Neural progenitor cell (in vitro differentiated cells): ENCODE measurements around the gene CPB1. TPM values are rescaled to one million over a fixed set of nuclear protein-coding genes. Genes with fewer than 3 reads are reported as not detected.
"Not testable (repeated sequence)": the region's sequence is repeated elsewhere in the genome, so short reads cannot be mapped to it uniquely, and the experiment has no call there.

ENCODE experiments used
- DNase-seq: peaks from one replicate; pipeline ENCODE4 v3.0.0-alpha.2; 2016; ENCODE audit warnings: low spot score
- H2AFZ ChIP-seq: fragments of 200-600 bp; sonication (generic); replicated peaks from 2 replicates; pipeline ENCODE4 v1.6.1; 2016; ENCODE audit warnings: antibody characterized with exemption
- H3F3A ChIP-seq: fragments of 200-600 bp; sonication (generic); 2 replicates; pipeline ENCODE4 v1.6.1; 2016; ENCODE audit warnings: antibody characterized with exemption, low read depth
- H3K27ac ChIP-seq: fragments of 200-600 bp; sonication (generic); 2 replicates; pipeline ENCODE4 v1.5.1; 2016; ENCODE audit warnings: mild to moderate bottlenecking
- H3K27me3 ChIP-seq: fragments of 200-600 bp; sonication (generic); 2 replicates; pipeline ENCODE4 v1.6.1; 2016; ENCODE audit warnings: mild to moderate bottlenecking, moderate library complexity
- H3K36me3 ChIP-seq: fragments of 200-600 bp; sonication (generic); 2 replicates; pipeline ENCODE4 v1.5.1; 2016
- H3K4me1 ChIP-seq: fragments of 200-600 bp; sonication (generic); 2 replicates; pipeline ENCODE4 v1.6.1; 2016; ENCODE audit warnings: mixed run types
- H3K4me2 ChIP-seq: fragments of 200-600 bp; sonication (generic); 2 replicates; pipeline ENCODE4 v1.6.1; 2016
- H3K4me3 ChIP-seq: fragments of 200-600 bp; sonication (generic); 2 replicates; pipeline ENCODE4 v1.5.1; 2016
- H3K79me2 ChIP-seq: fragments of 200-600 bp; sonication (generic); 2 replicates; pipeline ENCODE4 v1.6.1; 2016; ENCODE audit warnings: low read depth
- H3K9ac ChIP-seq: fragments of 200-600 bp; sonication (generic); 2 replicates; pipeline ENCODE4 v1.6.1; 2016
- H3K9me3 ChIP-seq: fragments of 200-600 bp; sonication (generic); 2 replicates; pipeline ENCODE4 v1.5.1; 2016; ENCODE audit warnings: low read depth
- H4K20me1 ChIP-seq: fragments of 200-600 bp; sonication (generic); 2 replicates; pipeline ENCODE4 v1.6.1; 2016; ENCODE audit warnings: low read depth
- H3K27ac Mint-ChIP-seq: 3 replicates; pipeline ENCODE4 v1.8.0; 2021; ENCODE audit warnings: mixed read lengths
- H3K27me3 Mint-ChIP-seq: 2 replicates; pipeline ENCODE4 v1.8.0; 2022; ENCODE audit warnings: low read depth, mild to moderate bottlenecking, inconsistent platforms, moderate library complexity, mixed read lengths; ENCODE audit not compliant: insufficient read depth
- H3K36me3 Mint-ChIP-seq: 3 replicates; pipeline ENCODE4 v1.8.0; 2021; ENCODE audit warnings: mixed read lengths
- H3K4me1 Mint-ChIP-seq: 3 replicates; pipeline ENCODE4 v1.8.0; 2021; ENCODE audit warnings: mixed read lengths
- H3K4me3 Mint-ChIP-seq: 3 replicates; pipeline ENCODE4 v1.8.0; 2021; ENCODE audit warnings: mild to moderate bottlenecking, moderate library complexity, mixed read lengths
- H3K9me3 Mint-ChIP-seq: 3 replicates; pipeline ENCODE4 v1.8.0; 2020; ENCODE audit warnings: mixed read lengths
- EZH2 ChIP-seq: fragments of 200-600 bp; sonication (generic); IDR thresholded peaks from 2 replicates; pipeline ENCODE4 v1.6.1; 2017; ENCODE audit warnings: antibody characterized with exemption, mild to moderate bottlenecking, moderate library complexity
- EZH2phosphoT487 ChIP-seq: fragments of 200-600 bp; sonication (generic); IDR thresholded peaks from 2 replicates; pipeline ENCODE4 v1.6.1; 2017; ENCODE audit warnings: antibody characterized with exemption
- total RNA-seq: library from RNA; depleted of rRNA; stranded (reverse); fragments of >200 nt; gene quantifications from 2 replicates; pipeline ENCODE4 v1.2.3, GENCODE V29; 2015; ENCODE audit warnings: low replicate concordance
- TF ChIP-seq, protein P1 (sequence below): fragments of 200-600 bp; sonication (generic); IDR thresholded peaks from 2 replicates; pipeline ENCODE4 v1.5.1; 2017; ENCODE audit warnings: antibody characterized with exemption, mild to moderate bottlenecking

Gene CPB1
- total RNA-seq = not detected in 2 replicates

DNA sequence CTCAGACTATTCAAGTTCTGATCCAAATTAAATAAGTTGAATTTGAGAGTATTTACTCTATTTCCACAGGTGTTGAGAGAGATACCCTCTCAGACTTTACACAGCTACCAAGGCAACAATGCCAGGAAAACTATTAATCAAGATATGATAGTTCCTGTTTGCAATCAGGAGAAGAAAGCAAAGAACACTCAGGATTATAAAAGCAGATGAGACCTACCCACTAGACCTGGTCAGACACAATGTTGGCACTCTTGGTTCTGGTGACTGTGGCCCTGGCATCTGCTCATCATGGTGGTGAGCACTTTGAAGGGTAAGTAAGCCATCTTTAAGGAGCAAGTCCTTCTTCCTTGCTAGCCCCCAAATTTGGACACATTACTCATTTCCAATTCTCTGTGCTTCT lies at the start of gene CPB1:
Gene CPB1 (plus strand): TSS at position 227 of the 400 bp plus-strand sequence. CDS start 13 bp downstream, at position 240.
- Mint-ChIP-seq H3K9me3 (no peaks in the 10 kb centered on the region), H3K4me1 (no peaks in the 10 kb centered on the region), H3K27me3 (no peaks in the 10 kb centered on the region), H3K4me3 (no peak within 1 kb of the TSS), H3K27ac (no peak within 1 kb of the TSS), H3K36me3 (no peaks in the 10 kb centered on the region)
- Histone ChIP-seq H3K4me2 (no peak within 1 kb of the TSS), H3K27ac (no peak within 1 kb of the TSS), H2AFZ (no peak within 1 kb of the TSS), H4K20me1 (no peaks in the 10 kb centered on the region), H3F3A (no peaks in the 10 kb centered on the region), H3K36me3 (no peaks in the 10 kb centered on the region), H3K27me3 (no peaks in the 10 kb centered on the region), H3K9ac (no peak within 1 kb of the TSS), H3K4me1 (no peaks in the 10 kb centered on the region), H3K4me3 (no peak within 1 kb of the TSS), H3K79me2 (no peaks in the 10 kb centered on the region), H3K9me3 (no peaks in the 10 kb centered on the region)
- DNase-seq = no peak
- TF ChIP-seq EZH2phosphoT487 = no peak
- no peak for TF ChIP-seq EZH2

DNA sequence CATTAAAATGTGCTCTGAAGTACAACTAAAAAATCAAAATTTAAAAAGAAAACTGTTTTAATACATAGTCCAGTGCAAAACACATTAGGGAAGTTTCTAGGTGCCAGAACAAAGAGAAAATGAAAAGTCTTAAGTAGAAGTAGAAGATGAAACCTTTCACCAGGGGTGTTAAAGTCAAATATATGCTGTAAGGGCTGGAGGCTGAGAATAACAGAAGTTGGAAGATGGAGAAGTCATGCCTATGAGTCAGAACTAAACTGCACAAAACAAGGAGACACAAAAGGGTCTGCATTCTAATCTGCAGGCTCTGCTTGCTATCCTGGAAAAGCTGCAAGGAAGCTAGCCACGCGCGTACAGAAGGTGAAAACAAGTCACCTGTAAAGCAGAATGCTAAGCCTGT lies 48.7 kb upstream of the CPB1 start:
- H3K9ac ChIP-seq = no peak overlapping the region
- Mint-ChIP-seq H3K9me3 (peaks cover 8% of the 10 kb centered on the region), H3K4me1 (peaks cover 4% of the 10 kb centered on the region), H3K27ac (peak overlapping the region; percentile 12), H3K36me3 (no peaks in the 10 kb centered on the region), H3K4me3 (no peak overlapping the region), H3K27me3 (peaks cover 2% of the 10 kb centered on the region)
- no peaks in the 10 kb centered on the region for H3K27me3 ChIP-seq
- no peak overlapping the region for H2AFZ ChIP-seq
- no peak overlapping the region for H3K27ac ChIP-seq
- no peak overlapping the region for H3K4me2 ChIP-seq
- H3F3A ChIP-seq = no peaks in the 10 kb centered on the region
- no peak for DNase-seq
- H3K9me3 ChIP-seq = no peaks in the 10 kb centered on the region
- TF ChIP-seq EZH2 (no peak), EZH2phosphoT487 (no peak)
- TF ChIP-seq, protein P1, sequence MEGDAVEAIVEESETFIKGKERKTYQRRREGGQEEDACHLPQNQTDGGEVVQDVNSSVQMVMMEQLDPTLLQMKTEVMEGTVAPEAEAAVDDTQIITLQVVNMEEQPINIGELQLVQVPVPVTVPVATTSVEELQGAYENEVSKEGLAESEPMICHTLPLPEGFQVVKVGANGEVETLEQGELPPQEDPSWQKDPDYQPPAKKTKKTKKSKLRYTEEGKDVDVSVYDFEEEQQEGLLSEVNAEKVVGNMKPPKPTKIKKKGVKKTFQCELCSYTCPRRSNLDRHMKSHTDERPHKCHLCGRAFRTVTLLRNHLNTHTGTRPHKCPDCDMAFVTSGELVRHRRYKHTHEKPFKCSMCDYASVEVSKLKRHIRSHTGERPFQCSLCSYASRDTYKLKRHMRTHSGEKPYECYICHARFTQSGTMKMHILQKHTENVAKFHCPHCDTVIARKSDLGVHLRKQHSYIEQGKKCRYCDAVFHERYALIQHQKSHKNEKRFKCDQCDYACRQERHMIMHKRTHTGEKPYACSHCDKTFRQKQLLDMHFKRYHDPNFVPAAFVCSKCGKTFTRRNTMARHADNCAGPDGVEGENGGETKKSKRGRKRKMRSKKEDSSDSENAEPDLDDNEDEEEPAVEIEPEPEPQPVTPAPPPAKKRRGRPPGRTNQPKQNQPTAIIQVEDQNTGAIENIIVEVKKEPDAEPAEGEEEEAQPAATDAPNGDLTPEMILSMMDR = no peak
- no peaks in the 10 kb centered on the region for H4K20me1 ChIP-seq
- no peaks in the 10 kb centered on the region for H3K4me1 ChIP-seq
- H3K36me3 ChIP-seq = no peaks in the 10 kb centered on the region
- no peak overlapping the region for H3K4me3 ChIP-seq
- no peaks in the 10 kb centered on the region for H3K79me2 ChIP-seq

DNA sequence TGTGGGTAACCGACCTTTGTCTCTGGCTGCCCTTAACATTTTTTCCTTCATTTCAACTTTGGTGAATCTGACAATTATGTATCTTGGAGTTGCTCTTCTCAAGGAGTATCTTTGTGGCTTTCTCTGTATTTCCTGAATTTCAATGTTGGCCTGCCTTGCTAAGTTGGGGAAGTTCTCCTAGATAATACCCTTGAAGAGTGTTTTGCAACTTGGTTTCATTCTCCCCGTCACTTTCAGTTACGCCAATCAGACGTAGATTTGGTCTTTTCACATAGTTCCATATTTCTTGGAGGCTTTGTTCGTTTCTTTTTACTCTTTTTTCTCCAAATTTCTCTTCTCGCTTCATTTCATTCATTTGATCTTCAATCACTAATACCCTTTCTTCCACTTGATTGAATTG lies 42.6 kb upstream of the CPB1 start:
- DNase-seq, H3K4me3 Mint-ChIP-seq, H3K36me3 ChIP-seq, H3K4me3 ChIP-seq, H3K4me2 ChIP-seq, H2AFZ ChIP-seq, H3K27me3 ChIP-seq, H3K27me3 Mint-ChIP-seq, H3K79me2 ChIP-seq, H3K9me3 ChIP-seq, H3K27ac ChIP-seq, H4K20me1 ChIP-seq, H3K4me1 ChIP-seq, H3F3A ChIP-seq, H3K27ac Mint-ChIP-seq, H3K9ac ChIP-seq, H3K36me3 Mint-ChIP-seq: not testable (repeated sequence)
- H3K9me3 Mint-ChIP-seq = peaks cover 22% of the 10 kb centered on the region
- H3K4me1 Mint-ChIP-seq = peaks cover 21% of the 10 kb centered on the region

DNA sequence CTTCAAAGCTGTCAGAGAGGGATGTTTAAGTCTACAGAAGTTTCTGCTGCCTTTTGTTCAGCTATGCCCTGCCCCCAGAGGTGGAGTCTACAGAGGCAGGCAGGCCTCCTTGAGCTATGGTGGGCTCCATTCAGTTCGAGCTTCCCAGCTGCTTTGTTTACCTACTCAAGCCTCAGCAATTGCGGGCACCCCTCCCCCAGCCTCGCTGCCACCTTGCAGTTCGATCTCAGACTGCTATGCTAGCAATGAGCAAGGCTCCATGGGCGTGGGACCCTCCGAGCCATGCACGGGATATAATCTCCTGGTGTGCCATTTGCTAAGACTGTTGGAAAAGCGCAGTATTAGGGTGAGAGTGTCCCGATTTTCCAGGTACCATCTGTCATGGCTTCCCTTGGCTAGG lies 41.5 kb upstream of the CPB1 start:
- not testable (repeated sequence) for DNase-seq, H3K4me1 ChIP-seq, H3K27me3 Mint-ChIP-seq, H3K36me3 ChIP-seq, H3K79me2 ChIP-seq, H3K4me3 ChIP-seq, H4K20me1 ChIP-seq, H3K4me3 Mint-ChIP-seq, H3K9ac ChIP-seq, H3K27ac ChIP-seq, H3K27ac Mint-ChIP-seq, H2AFZ ChIP-seq, H3K27me3 ChIP-seq, H3F3A ChIP-seq, H3K4me2 ChIP-seq, H3K9me3 ChIP-seq, H3K36me3 Mint-ChIP-seq
- Mint-ChIP-seq H3K9me3 (peaks cover 22% of the 10 kb centered on the region), H3K4me1 (peaks cover 32% of the 10 kb centered on the region)

DNA sequence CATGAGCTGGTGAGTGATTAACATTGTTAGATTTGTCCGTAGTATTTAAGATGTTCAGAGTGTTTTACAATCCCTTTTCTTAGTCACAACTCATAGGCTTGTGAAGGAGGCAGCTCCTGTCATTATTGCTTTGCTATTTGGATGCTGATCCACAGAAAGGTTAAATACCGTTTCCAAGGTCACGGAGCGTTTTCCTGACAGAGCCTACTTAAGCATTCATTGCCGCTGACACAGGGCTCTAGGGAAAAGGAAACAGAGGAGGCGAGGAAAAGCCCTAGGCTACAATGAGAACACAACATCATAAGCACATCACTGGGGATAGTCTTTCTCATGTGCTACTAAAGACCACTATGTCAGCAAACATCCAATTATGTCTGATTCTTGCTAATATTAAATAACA lies 38.5 kb upstream of the CPB1 start:
- no peak overlapping the region for H3K4me2 ChIP-seq
- no peaks in the 10 kb centered on the region for H3K36me3 ChIP-seq
- no peaks in the 10 kb centered on the region for H3K4me1 ChIP-seq
- H3K9me3 Mint-ChIP-seq = peaks cover 13% of the 10 kb centered on the region
- no peaks in the 10 kb centered on the region for H3F3A ChIP-seq
- H4K20me1 ChIP-seq = no peaks in the 10 kb centered on the region
- H3K27me3 ChIP-seq = no peaks in the 10 kb centered on the region
- peak overlapping the region; percentile 40 for H3K27ac Mint-ChIP-seq
- H3K79me2 ChIP-seq = no peaks in the 10 kb centered on the region
- H3K36me3 Mint-ChIP-seq = peaks cover 1% of the 10 kb centered on the region
- no peak overlapping the region for H3K4me3 ChIP-seq
- H3K4me1 Mint-ChIP-seq = peaks cover 53% of the 10 kb centered on the region
- no peak overlapping the region for H2AFZ ChIP-seq
- TF ChIP-seq EZH2 = no peak
- TF ChIP-seq, protein P1 = no peak
- no peak for TF ChIP-seq EZH2phosphoT487
- H3K9ac ChIP-seq = no peak overlapping the region
- peak overlapping the region; percentile 31 for H3K4me3 Mint-ChIP-seq
- peaks cover 6% of the 10 kb centered on the region for H3K9me3 ChIP-seq
- no peak for DNase-seq
- peaks cover 3% of the 10 kb centered on the region for H3K27me3 Mint-ChIP-seq
- H3K27ac ChIP-seq = no peak overlapping the region
